OCI-LY7 (cell line): ENCODE measurements around the gene GFI1B.

Experiments used
- CTCF ChIP-seq: fragments of 200-600 bp; sonication (generic); conservative IDR thresholded peaks from 2 replicates; pipeline ENCODE4 v1.5.1; 2014; ENCODE audit warnings: mild to moderate bottlenecking, antibody characterized with exemption, low read length, moderate library complexity, mixed read lengths
- EZH2phosphoT487 ChIP-seq: fragments of 200-600 bp; sonication (generic); IDR thresholded peaks from 2 replicates; pipeline ENCODE4 v1.6.1; 2018; ENCODE audit warnings: low read depth, borderline replicate concordance, mild to moderate bottlenecking, mixed run types, antibody characterized with exemption, low read length, moderate library complexity, mixed read lengths

- TF ChIP-seq CTCF, result no peak
- TF ChIP-seq EZH2phosphoT487, result no peak
Observed at GRCh38 chr9:132986640-132987620, 8.4 kb downstream of the GFI1B start.
